Hepatocyte (in vitro differentiated cells): ENCODE results near the gene KIN. TPM values are rescaled to one million over a fixed set of nuclear protein-coding genes. Genes with fewer than 3 reads are reported as not detected.

ENCODE experiments used
- DNase-seq: peaks from one replicate; pipeline ENCODE4 v3.0.0-alpha.2; 2016; ENCODE audit warnings: low spot score
- H2AFZ ChIP-seq: fragments of 200-600 bp; sonication (generic); 2 replicates; pipeline ENCODE4 v1.6.0; 2016; ENCODE audit warnings: antibody characterized with exemption, mild to moderate bottlenecking
- H3K27ac ChIP-seq: fragments of 200-600 bp; sonication (generic); 2 replicates; pipeline ENCODE4 v1.5.1; 2016; ENCODE audit warnings: mild to moderate bottlenecking
- H3K27me3 ChIP-seq: fragments of 200-600 bp; sonication (generic); 2 replicates; pipeline ENCODE4 v1.6.1; 2016
- H3K36me3 ChIP-seq: fragments of 200-600 bp; sonication (generic); replicated peaks from 2 replicates; pipeline ENCODE4 v1.5.1; 2016; ENCODE audit warnings: low read depth; ENCODE audit not compliant: insufficient read depth
- H3K4me1 ChIP-seq: fragments of 200-600 bp; sonication (generic); 2 replicates; pipeline ENCODE4 v1.5.1; 2016; ENCODE audit warnings: mild to moderate bottlenecking, moderate library complexity; ENCODE audit not compliant: insufficient read depth
- H3K4me2 ChIP-seq: fragments of 200-600 bp; sonication (generic); 2 replicates; pipeline ENCODE4 v1.6.0; 2016
- H3K4me3 ChIP-seq: fragments of 200-600 bp; sonication (generic); 2 replicates; pipeline ENCODE4 v1.5.1; 2016; ENCODE audit warnings: mild to moderate bottlenecking
- H3K79me2 ChIP-seq: fragments of 200-600 bp; sonication (generic); 2 replicates; pipeline ENCODE4 v1.6.0; 2017; ENCODE audit warnings: mild to moderate bottlenecking
- H3K9me2 ChIP-seq: fragments of 200-600 bp; sonication (generic); replicated peaks from 2 replicates; pipeline ENCODE4 v1.6.0; 2017; ENCODE audit warnings: mild to moderate bottlenecking; ENCODE audit not compliant: insufficient read depth
- H3K9me3 ChIP-seq: fragments of 200-600 bp; sonication (generic); 2 replicates; pipeline ENCODE4 v1.5.1; 2016; ENCODE audit warnings: low read depth, mild to moderate bottlenecking
- H4K20me1 ChIP-seq: fragments of 200-600 bp; sonication (generic); 2 replicates; pipeline ENCODE4 v1.6.0; 2016; ENCODE audit warnings: mild to moderate bottlenecking; ENCODE audit not compliant: insufficient read depth, poor library complexity, severe bottlenecking
- EZH2 ChIP-seq: fragments of 200-600 bp; sonication (generic); IDR thresholded peaks from 2 replicates; pipeline ENCODE4 v1.6.1; 2016; ENCODE audit warnings: antibody characterized with exemption, mild to moderate bottlenecking, borderline replicate concordance
- EZH2phosphoT487 ChIP-seq: fragments of 200-600 bp; sonication (generic); IDR thresholded peaks from one replicate; pipeline ENCODE4 v1.6.1; 2018; ENCODE audit warnings: antibody characterized with exemption, mild to moderate bottlenecking, low read depth, moderate library complexity; ENCODE audit not compliant: unreplicated experiment, severe bottlenecking
- WGBS: methylation state at CpG from one replicate; pipeline ENCODE4 v1.1.6; 2016; ENCODE audit warnings: low lambda C conversion rate; ENCODE audit errors: missing lambda C conversion rate; 5-methylcytosine and 5-hydroxymethylcytosine counted together
- polyA plus RNA-seq: library from polyadenylated mRNA; unstranded; fragments of >200 nt; fragmentation: Nextera tagmentation; extraction: Ambion mirVana; gene quantifications from 2 replicates; pipeline ENCODE4 v1.2.1, GENCODE V29; 2016
- total RNA-seq: library from RNA; depleted of rRNA; stranded (reverse); fragments of >200 nt; gene quantifications from 2 replicates; pipeline ENCODE4 v1.2.3, GENCODE V29; 2014
- TF ChIP-seq, protein P1 (sequence below): fragments of 200-600 bp; sonication (generic); IDR thresholded peaks from 2 replicates; pipeline ENCODE4 v1.5.1; 2016; ENCODE audit warnings: antibody characterized with exemption, mild to moderate bottlenecking; ENCODE audit not compliant: poor library complexity

KIN gene
- total and polyA plus RNA-seq, 2 experiments from 2014 or later: 10.6 to 11.4 TPM

DNA sequence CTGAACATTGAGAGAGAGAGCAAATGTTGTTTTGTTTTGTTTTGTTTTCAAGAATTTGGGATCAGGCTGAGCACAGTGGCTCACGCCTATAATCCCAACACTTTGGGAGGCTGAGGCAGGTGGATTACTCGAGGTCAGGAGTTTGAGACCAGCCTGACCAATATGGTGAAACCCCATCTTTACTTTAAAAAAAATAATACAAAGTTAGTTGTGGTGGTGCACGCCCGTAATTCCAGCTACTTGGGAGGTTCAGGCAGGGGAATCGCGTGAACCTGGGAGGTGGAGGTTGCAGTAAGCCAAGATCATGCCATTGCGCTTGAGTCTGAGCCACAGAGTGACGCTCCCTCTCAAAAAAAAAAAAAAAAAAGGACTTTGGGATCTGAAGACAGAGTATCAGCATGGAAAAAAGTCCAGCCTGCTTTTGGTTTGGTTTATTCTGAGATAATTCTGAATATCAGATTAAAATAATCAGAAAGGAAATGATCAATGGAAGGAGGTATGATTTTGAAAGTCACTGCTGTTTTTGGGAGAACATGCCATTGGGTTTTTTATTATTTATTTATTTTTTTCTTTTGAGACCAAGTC, 86.5 kb downstream of the KIN start:
- H3K27me3 ChIP-seq: no peaks in the 10 kb centered on the region
- H3K9me3 ChIP-seq: no peaks in the 10 kb centered on the region
- no peaks in the 10 kb centered on the region for H3K9me2 ChIP-seq
- DNase-seq: no peak
- TF ChIP-seq EZH2 (no peak), EZH2phosphoT487 (no peak)
- TF ChIP-seq, protein P1, sequence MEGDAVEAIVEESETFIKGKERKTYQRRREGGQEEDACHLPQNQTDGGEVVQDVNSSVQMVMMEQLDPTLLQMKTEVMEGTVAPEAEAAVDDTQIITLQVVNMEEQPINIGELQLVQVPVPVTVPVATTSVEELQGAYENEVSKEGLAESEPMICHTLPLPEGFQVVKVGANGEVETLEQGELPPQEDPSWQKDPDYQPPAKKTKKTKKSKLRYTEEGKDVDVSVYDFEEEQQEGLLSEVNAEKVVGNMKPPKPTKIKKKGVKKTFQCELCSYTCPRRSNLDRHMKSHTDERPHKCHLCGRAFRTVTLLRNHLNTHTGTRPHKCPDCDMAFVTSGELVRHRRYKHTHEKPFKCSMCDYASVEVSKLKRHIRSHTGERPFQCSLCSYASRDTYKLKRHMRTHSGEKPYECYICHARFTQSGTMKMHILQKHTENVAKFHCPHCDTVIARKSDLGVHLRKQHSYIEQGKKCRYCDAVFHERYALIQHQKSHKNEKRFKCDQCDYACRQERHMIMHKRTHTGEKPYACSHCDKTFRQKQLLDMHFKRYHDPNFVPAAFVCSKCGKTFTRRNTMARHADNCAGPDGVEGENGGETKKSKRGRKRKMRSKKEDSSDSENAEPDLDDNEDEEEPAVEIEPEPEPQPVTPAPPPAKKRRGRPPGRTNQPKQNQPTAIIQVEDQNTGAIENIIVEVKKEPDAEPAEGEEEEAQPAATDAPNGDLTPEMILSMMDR: no peak
- H4K20me1 ChIP-seq: no peaks in the 10 kb centered on the region
- no peaks in the 10 kb centered on the region for H3K79me2 ChIP-seq
- WGBS: 91% methylated on average over 8 of the region's 8 CpGs
- H3K36me3 ChIP-seq: no peaks in the 10 kb centered on the region
- H3K4me1 ChIP-seq: no peaks in the 10 kb centered on the region
- no peak overlapping the region for H2AFZ ChIP-seq
- no peak overlapping the region for H3K4me3 ChIP-seq
- H3K4me2 ChIP-seq: no peak overlapping the region
- H3K27ac ChIP-seq: peak overlapping the region; percentile 10

Other genes with a start within 250 kb of the KIN start
- 22.8 and 24.4 TPM in 2 replicates for gene ITIH5, start 121.0 kb downstream of the KIN start, total RNA-seq
- 17.6 and 22.3 TPM in 2 replicates for gene ITIH5, start 121.0 kb downstream of the KIN start, polyA plus RNA-seq
- gene ITIH2, start 84.7 kb downstream of the KIN start, total RNA-seq: 181 and 194 TPM in 2 replicates
- gene ITIH2, start 84.7 kb downstream of the KIN start, polyA plus RNA-seq: 61.9 and 70.2 TPM in 2 replicates
- 416 and 564 TPM in 2 replicates for gene ATP5F1C, start 184 bp upstream of the KIN start, total RNA-seq
- gene ATP5F1C, start 184 bp upstream of the KIN start, polyA plus RNA-seq: 242 and 269 TPM in 2 replicates
- gene TAF3, start 30.5 kb upstream of the KIN start, total RNA-seq: 3.3 and 4.1 TPM in 2 replicates
- 6.4 and 7.7 TPM in 2 replicates for gene TAF3, start 30.5 kb upstream of the KIN start, polyA plus RNA-seq